Measurements from ENCODE around the gene NPAS3. TPM values are rescaled to one million over a fixed set of nuclear protein-coding genes. Genes with fewer than 3 reads are reported as not detected.

Gene NPAS3
- total RNA-seq = 2.4 and 3.3 TPM in 2 replicates
- long read RNA-seq, partial matches to known transcripts = 1 of 3 reads
- long read RNA-seq, other reads (novel, unspliced or antisense) = 2 of 3 reads

- peaks cover 41% of the 10 kb centered on the region for H3K27me3 Mint-ChIP-seq (ENCODE audit: unreplicated experiment)
- peak within 1 kb of the TSS; percentile 86 for H3K4me3 Mint-ChIP-seq (ENCODE audit: unreplicated experiment)
- H3K36me3 Mint-ChIP-seq (ENCODE audit: unreplicated experiment) = no peaks in the 10 kb centered on the region
- no peak for DNase-seq (ENCODE audit: extremely low spot score, unreplicated experiment)
- no peak for TF ChIP-seq CTCF (IDR thresholded peaks at IDR 0.05)
- peak within 1 kb of the TSS; percentile 87 for H3K27ac Mint-ChIP-seq (ENCODE audit: unreplicated experiment)
- H3K9me3 Mint-ChIP-seq (ENCODE audit: unreplicated experiment) = no peaks in the 10 kb centered on the region
- H3K4me1 Mint-ChIP-seq (ENCODE audit: unreplicated experiment) = peaks cover 23% of the 10 kb centered on the region
These were observed at the start of gene NPAS3 for GRCh38 chr14:32938719-32939253. TSS of gene NPAS3 (plus strand) at chr14:32938879.

DNA sequence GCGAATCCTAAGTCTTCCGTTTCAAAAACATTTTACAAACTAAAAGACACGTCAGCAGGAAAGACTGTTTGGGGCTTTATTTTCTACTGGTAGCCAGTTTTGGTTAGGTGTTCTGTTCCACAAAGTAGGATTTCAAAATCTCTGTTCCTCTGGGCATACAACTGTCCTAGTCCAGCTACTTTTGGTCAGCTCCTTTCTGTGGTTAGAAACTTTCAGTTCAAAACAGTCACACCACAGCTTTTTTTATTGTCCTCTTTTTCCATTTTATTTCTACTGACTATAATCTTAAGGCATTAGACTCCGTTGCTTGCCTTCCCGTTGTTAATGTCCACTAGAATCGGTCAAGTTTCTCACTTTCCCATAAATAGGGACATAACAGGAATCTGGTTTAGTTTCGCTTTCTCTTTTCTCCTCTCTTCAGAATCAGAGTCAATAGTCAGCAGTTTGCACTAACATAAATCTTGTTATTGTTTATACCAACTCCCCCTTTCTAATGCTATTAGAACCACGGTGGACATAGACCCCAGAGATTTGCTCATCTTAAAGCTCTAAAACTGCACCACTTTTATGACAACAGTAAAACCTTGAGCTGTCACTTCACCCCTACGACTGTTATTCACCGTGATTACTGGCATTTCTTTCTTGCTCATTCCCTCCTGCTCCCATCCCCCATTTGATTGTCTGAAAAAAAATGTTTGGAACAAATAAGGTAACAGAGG lies 41.5 kb upstream of the NPAS3 start:
- Mint-ChIP-seq H3K36me3 (ENCODE audit: unreplicated experiment) (no peaks in the 10 kb centered on the region), H3K27me3 (ENCODE audit: unreplicated experiment) (no peaks in the 10 kb centered on the region), H3K9me3 (ENCODE audit: unreplicated experiment) (no peaks in the 10 kb centered on the region), H3K27ac (ENCODE audit: unreplicated experiment) (peak overlapping the region; percentile 93), H3K4me1 (ENCODE audit: unreplicated experiment) (peaks cover 13% of the 10 kb centered on the region), H3K4me3 (ENCODE audit: unreplicated experiment) (peak overlapping the region; percentile 67)
- no peak for DNase-seq (ENCODE audit: extremely low spot score, unreplicated experiment)
- no peak for TF ChIP-seq CTCF (IDR thresholded peaks at IDR 0.05)

DNA sequence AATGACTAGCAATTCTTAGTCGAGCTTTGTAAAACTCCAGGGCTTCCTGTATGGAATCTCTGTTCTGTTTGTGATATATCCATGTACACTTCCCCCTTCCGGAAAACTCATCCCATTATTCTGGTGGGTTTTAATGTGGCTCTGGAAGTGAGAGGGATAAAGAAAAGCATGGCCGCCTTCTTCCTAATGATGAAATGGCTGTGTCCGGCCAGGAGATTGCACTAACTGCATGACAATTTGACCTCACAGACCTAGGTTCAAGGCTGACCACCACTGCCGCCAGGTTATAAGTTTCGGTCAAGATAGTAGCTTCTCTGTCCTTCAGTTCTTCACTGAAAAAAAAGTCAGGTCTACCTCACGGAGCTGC lies 41.0 kb upstream of the NPAS3 start:
- no peak for DNase-seq (ENCODE audit: extremely low spot score, unreplicated experiment)
- H3K27me3 Mint-ChIP-seq (ENCODE audit: unreplicated experiment) = no peaks in the 10 kb centered on the region
- H3K4me1 Mint-ChIP-seq (ENCODE audit: unreplicated experiment) = peaks cover 13% of the 10 kb centered on the region
- TF ChIP-seq CTCF (IDR thresholded peaks at IDR 0.05) = no peak
- H3K9me3 Mint-ChIP-seq (ENCODE audit: unreplicated experiment) = no peaks in the 10 kb centered on the region
- H3K27ac Mint-ChIP-seq (ENCODE audit: unreplicated experiment) = peak overlapping the region; percentile 93
- no peaks in the 10 kb centered on the region for H3K36me3 Mint-ChIP-seq (ENCODE audit: unreplicated experiment)
- H3K4me3 Mint-ChIP-seq (ENCODE audit: unreplicated experiment) = peak overlapping the region; percentile 67

DNA sequence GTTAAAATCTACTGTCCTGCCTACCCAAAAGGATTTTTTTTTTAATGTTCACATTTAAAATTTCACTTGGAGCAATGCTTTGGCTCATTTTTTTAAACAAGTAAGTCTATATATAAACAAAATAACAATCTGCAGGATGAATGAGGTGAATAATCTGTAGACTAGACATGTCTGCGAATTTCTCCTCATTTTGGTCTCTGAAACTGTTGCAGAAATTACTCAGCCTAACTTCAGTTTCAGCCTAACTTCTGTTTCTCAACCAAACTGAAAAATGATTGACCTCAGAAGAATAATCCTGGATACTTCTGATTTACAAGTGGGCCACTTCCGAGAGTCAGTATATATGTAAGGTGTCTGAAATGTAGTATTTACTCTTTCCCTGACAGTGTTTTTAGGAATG lies 39.8 kb upstream of the NPAS3 start:
- H3K27me3 Mint-ChIP-seq (ENCODE audit: unreplicated experiment) = no peaks in the 10 kb centered on the region
- DNase-seq (ENCODE audit: extremely low spot score, unreplicated experiment) = no peak
- no peaks in the 10 kb centered on the region for H3K36me3 Mint-ChIP-seq (ENCODE audit: unreplicated experiment)
- no peak for TF ChIP-seq CTCF (IDR thresholded peaks at IDR 0.05)
- H3K4me3 Mint-ChIP-seq (ENCODE audit: unreplicated experiment) = no peak overlapping the region
- H3K27ac Mint-ChIP-seq (ENCODE audit: unreplicated experiment) = no peak overlapping the region
- H3K9me3 Mint-ChIP-seq (ENCODE audit: unreplicated experiment) = no peaks in the 10 kb centered on the region
- H3K4me1 Mint-ChIP-seq (ENCODE audit: unreplicated experiment) = peaks cover 13% of the 10 kb centered on the region

GRCh38 chr14:32900547-32900946 lies 38.1 kb upstream of the NPAS3 start:
- DNase-seq (ENCODE audit: extremely low spot score, unreplicated experiment) = no peak
- no peaks in the 10 kb centered on the region for H3K27me3 Mint-ChIP-seq (ENCODE audit: unreplicated experiment)
- no peak overlapping the region for H3K4me3 Mint-ChIP-seq (ENCODE audit: unreplicated experiment)
- TF ChIP-seq CTCF (IDR thresholded peaks at IDR 0.05) = no peak
- H3K9me3 Mint-ChIP-seq (ENCODE audit: unreplicated experiment) = no peaks in the 10 kb centered on the region
- H3K27ac Mint-ChIP-seq (ENCODE audit: unreplicated experiment) = no peak overlapping the region
- no peaks in the 10 kb centered on the region for H3K36me3 Mint-ChIP-seq (ENCODE audit: unreplicated experiment)
- peaks cover 13% of the 10 kb centered on the region for H3K4me1 Mint-ChIP-seq (ENCODE audit: unreplicated experiment)
